ENCODE measurements around the gene CYP2E1.
"Not testable (repeated sequence)": the region's sequence is repeated elsewhere in the genome, so short reads cannot be mapped to it uniquely, and the experiment has no call there.

CYP2E1 gene

DNA sequence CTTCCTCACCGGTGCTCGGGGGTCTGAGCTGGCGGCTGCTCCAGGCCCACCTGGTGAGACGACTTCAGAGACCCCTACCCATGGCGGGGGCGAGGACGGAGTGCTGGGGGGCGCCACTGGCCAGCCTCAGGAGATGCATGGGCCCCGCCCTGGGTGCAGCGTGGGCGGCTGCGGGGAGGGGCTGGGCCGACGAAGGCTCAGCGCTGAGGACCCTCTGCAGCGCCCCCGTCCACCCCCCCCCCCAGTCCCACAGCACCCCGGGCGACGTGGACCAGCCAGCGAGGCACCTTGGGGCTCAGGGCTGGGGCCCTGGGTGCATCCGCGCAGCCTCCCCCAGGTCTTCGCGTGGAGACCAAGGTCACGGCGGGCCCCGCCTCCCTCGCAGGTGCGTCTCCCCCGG lies 49.9 kb downstream of the CYP2E1 start:
- DNase-seq = not testable (repeated sequence)

Measured in right hindlimb (tissue), 1 donor.